T follicular helper cell (primary cell): ENCODE results near the gene APC2.
A peak's percentile ranks its signal among the peaks of the same experiment; 100 is the strongest.

Source experiments
- DNase-seq: peaks from one replicate; pipeline ENCODE4 v3.0.0-alpha.2; 2020; ENCODE audit warnings: low read depth

The APC2 gene

DNA sequence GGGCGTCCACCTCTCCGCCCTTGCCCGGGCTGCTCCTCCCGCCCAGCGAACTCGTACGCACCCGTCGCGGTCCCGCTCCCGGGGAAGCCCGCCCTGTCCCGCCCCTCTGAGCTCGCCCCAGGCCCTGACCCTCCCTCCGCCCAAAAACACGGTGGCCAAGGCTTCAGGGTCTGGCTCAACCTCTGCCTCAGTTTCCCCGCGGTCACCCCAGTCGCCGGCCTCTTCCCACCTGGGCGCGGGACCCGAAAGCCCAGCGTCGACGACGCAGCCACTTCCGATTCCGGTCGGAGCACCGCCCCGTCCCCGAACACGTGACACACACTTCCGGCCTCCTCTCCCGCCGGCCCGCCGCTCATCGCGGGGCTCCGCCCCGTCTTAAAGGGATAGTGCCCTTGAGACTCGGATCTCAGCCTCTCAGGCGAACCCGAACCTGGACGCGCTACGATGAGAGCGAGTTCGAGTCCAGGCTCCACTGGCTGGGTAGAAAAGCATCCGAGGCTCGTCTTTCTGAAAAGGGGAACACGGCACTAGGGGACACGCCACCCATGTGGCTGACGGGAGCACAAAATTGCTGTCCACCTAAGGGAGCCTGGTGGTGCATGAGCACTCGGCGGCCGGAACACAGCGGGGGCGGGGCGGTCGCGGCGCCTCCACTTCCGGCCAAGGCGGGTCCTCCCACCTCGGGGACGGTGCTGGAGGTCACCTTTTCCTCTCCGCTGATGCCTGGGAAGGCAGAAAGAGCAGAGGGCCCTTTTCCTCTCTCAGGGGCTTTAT lies 29.2 kb downstream of the APC2 start, which contains the start of gene C19orf25:
C19orf25 (minus strand) TSS at position 282 of the 774 bp plus-strand sequence. CDS start 312 bp downstream, outside the sequence.
- peak; percentile 83 for DNase-seq

DNA sequence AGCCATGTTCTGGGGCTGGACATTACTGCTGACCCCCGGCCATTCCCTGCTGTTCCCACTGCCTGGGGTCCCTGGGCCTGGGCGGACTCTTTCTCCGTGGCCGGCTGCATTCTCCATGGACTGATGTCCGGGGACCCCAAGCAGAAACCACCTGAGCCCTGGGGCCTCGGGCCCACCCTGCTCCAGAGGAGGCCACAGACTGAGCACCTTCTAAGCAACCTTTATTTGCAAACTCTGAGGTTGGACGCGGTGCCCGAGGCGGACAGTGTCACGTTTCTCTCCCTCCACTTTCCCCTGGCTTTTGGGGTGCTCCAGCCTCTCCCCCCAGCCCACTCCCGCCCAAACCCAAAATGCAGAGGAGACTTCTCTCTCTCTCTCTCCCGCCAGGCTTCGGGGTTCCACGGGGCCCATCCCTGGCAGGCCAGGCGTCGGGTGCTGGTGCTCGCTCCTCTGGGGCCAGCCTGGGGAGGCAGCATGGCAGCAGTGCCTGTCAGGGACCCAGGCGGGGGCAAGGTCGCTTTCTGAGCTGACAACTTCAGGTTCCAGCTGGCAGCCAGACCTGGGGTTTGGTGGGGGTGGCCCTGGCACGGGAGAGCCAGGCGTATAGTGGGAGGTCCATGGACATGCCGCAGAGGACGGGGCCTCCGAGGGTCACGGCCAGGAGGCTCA lies 31.4 kb downstream of the APC2 start:
- DNase-seq = no peak

DNA sequence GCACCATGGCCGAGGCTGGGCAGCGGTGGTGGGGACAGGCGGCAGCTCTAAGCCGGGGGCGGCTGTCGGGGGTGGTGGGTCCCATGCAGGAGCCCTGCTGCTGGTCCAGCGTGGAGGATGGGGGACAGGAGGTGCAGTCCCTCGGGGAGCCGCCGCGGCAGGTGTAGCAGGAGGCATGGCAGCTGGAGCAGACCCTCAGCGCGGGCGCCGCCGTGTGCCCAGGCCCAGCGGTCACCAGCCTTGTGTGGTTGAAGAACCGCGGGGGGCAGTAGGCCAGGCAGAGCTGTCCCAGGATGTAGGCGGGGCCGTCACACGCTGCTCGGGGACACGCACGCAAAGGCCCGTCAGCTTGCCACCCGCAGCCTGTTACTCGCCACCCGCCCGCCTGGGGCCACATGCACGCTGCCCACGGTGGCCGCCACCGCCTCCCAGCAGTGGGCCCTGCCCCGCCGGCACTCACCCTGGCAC lies 32.0 kb downstream of the APC2 start:
- DNase-seq = no peak

DNA sequence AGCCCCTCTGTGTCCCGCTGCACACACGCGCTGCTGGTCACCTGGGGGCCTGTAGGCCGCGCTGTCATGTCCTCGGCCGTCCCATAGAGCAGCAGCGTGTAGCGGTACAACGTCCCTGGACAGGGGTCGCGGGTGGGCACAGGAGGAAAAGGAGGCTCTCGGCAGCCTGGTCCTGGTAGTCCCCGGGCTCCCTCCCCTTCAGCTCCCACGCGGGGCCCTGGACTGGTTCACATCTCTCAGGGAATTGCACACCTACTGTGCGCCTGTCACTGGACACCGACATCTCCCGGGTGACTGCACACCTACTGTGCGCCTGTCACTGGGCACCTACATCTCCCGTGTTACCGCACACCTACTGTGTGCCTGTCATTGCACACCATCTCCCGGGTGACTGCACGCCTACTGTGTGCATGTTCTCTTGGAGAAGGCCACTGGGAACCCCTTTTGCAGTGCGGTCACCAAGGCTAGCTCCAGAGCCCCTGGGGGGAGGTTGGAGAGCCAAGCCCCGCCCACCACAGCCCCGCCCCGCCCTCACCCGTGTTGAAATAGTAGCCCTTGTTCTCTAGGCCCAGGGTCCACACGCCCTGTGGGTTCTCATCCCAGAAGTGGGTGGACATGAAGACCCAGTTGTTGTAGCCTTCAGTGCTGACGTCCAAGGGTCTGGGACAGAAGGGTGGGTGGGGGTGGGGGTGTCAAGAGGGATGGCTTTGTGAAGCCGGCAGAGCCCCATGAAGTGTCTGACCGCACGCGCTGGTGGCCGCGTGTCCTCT lies 32.6 kb downstream of the APC2 start:
- DNase-seq = no peak

DNA sequence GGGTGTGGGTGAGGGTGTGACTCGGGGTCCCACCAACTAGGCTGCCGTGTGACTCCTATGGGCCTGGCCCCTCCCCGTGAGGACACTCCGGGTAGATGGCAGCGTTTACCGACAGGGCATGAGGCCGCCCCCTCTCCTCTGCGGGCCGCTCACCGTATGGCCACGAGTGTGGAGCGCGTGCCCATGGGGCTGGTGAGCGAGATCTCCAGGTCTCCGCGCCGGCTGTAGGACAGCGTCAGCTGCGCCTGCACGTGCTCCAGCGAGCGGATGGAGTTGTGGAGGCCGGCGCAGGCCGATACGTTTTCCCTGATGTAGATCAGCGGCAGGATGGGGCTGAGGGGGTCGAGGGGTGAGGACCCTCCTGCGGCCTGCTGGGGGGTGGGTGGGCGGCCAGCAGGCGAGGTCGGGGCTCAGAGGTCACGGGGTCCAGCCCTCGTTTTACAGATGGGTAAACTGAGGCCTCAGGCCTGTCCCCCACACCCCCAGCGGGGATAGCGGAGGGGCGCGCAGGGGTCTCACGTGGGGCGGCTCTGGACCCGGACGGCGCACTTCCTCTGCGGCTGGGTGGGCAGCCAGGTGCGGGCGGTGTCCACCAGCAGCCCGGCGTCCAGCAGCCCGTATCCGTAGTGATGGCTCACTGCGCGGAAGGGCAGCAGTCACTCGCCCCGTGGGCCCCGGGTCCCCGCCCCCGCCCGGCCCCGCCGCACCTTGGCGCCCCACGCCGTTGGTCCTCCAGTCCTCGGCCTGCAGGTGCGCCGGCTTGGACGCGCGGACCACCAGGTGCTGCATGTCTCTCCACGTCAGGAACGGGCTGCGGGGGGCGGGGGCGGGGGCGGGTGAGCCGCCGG lies 33.4 kb downstream of the APC2 start:
- DNase-seq = no peak

DNA sequence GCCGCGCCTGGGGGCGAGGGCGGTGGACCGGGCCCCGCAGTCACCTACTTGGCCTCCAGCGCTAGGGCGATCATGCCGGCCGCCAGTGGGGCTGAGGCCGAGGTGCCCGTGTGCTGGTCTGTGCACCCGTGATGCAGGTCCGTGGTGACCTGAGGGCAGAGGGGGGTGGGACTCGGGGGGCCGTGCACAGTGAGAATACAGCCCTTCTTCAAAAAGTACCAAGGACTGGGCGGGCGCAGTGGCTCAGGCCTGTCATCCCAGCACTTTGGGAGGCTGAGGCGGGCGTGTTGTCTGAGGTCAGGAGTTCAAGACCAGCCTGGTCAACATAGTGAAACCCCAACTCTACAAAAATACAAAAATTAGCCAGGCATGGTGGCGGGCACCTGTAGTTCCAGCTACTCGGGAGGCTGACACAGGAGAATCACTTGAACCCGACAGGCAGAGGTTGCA lies 34.1 kb downstream of the APC2 start:
- no peak for DNase-seq

DNA sequence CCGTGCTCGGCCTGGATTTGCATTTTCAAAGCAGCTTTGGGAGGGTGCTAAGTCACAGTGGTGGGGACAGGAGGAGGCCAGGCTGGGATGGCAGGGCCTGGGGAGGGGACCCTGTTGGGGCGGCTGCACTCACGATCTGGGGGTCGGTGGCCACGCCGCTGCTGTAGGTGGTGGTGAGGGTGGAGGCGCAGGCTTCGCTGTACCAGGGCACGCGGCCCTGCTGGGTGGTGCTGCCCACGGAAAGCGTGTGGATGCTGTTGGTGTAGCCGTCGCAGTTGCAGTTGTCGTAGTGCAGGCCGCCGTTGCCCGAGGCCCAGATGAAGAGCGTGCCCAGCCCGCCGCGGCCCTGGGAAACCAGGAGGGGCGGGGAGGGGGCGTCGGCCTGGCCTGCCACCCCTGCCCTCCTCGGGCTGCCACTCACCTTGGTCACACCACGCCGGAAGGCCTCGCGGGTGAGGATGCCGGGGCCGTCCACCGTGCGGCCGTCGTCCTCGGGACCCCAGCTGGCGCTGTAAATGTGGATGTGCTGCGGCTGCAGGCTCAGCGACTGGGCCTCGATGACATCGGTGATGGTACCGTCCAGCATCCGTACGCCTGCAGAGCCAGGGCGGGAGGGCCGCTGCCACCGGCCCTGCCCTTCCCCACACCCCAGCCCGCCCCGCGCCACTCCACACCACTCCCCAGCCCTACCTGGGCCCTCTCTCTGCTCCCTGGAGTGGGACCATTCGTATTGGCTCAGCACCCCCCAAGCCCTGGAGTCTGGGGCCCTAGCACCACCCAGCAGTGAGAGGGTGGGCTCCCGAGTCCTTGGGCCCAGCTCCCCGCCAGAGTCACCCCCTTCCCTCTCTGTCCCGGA lies 37.0 kb downstream of the APC2 start:
- no peak for DNase-seq

DNA sequence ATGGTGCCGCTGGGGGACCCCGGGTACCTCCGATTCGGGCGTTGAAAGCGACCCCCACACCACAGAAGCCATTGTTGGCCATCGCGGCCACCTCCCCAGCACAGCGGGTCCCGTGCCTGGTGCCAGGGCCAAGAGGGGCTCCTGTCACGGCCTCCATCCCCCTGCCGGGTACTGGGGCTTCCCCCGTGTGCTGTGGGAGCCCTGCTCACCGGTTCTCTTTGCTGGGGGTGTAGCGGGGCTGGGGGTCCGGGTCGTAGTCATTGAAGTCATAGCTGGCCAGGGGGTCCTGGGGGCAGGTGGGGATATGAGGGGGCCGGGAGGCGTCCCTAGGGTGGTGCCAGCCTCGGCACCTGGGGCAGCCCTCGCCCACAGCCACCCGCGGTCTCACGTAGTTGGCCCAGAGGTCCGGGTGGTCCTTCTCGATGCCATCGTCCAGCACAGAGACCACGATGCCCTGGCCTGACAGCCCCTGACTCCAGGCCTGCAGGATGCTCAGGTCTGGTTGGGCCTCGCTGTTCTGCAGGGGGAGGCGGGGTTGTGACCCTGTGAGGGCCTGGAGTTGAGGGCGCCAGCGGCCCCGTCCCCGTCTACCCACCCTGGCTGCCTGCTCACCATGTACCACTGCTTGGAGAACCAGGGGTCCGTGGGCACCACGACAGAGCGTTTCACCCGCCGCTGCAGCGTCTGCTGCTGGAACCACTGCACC lies 37.8 kb downstream of the APC2 start:
- no peak for DNase-seq

DNA sequence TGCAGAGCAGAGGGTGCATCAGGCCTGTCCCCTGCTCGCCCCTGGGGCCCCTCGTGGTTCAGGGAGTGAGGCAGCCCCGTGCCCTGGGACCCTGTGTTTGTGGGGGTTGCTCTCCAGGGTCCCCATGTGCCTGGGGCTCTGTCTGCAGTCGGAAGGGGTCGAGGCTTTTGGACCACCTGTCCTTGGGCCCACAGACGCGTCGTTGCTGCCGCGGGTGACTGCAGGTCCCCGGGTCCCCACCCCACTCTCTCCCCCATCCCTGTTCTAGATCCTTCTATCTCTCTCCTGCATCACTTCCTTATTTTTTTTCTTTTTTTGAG lies 38.3 kb downstream of the APC2 start:
- DNase-seq = no peak

DNA sequence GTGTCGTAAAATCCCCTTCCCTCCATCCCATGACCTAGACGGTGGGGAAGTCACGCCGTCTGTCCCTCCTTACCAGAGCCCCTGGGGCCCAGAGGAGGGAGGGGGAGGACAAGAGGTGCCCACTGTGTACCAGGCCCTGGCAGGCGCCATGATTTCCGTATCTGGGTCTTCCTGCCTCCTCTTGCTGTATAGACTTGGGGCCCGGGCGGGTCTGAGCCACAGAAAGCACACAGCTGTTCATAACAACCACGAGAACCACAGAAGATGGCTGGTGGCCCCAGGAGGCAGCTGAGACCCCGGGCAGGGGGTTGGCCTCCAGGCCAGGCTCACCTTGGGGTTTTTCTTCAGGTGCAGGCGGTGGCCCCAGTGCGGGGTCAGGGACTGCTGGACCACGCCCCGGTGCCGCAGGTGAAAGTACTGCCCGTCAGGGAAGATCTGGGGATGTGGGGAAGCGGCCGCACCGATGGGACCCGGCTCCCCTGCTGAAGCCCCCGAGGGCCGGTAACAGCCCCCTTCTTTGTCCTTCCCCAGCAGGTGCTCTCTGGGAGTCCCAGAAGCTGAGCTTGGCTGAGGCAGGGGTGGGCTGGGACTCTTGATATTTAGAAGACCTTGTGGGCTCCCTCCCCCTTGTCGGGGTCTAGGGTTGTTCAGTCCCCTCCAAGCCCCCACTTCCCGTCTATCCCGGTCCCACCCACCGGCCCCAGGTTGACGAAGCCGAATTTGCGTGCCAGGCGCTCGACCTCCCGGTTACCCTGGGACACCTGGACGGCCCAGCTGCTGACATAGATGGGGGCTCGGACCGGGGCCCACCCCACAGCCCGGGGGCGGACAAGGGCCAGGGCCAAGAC lies 39.8 kb downstream of the APC2 start:
- DNase-seq = no peak

DNA sequence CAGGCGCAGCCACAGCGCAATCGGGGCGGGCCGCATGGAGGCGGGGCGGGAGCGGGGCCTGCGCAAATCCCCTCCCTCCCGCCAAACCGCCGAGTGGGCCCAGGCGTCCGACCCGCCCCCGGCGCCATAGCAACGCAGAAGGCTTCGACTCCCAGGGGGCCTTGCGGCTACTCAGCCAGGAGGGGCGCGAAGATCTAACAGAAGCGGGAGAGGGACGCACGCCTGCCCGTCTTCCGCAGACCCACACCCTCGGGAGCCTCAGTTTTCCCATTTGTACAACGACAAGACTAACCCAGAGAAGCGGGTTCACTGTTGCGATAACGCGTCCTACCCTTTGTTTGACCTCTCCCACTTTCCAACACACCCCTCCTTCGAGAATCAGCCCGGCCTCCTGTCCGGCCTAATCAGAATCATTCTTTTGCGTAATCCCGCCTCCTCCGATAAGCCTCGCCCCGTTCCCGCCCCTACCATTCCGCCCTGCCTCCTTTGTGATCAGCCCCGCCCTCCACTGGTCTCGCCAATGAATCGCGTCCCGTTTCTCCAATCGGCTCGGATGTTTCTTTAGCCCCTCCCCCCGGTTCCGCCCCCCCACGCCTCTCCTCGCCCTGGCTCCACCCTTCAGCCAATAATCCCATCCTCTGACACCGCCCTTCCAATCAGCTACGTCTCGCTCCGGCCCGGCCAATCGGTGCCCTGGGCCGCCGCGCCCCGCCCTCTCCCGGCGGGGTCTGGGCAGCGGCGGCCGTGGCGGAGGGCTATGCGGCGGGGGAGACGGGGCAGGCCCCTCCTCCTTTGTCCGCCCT lies 40.6 kb downstream of the APC2 start, which contains the start of gene PCSK4:
PCSK4 (minus strand) TSS at position 40 of the 803 bp plus-strand sequence; CDS start at position 36, 4 bp downstream.
- DNase-seq = peak; percentile 98

DNA sequence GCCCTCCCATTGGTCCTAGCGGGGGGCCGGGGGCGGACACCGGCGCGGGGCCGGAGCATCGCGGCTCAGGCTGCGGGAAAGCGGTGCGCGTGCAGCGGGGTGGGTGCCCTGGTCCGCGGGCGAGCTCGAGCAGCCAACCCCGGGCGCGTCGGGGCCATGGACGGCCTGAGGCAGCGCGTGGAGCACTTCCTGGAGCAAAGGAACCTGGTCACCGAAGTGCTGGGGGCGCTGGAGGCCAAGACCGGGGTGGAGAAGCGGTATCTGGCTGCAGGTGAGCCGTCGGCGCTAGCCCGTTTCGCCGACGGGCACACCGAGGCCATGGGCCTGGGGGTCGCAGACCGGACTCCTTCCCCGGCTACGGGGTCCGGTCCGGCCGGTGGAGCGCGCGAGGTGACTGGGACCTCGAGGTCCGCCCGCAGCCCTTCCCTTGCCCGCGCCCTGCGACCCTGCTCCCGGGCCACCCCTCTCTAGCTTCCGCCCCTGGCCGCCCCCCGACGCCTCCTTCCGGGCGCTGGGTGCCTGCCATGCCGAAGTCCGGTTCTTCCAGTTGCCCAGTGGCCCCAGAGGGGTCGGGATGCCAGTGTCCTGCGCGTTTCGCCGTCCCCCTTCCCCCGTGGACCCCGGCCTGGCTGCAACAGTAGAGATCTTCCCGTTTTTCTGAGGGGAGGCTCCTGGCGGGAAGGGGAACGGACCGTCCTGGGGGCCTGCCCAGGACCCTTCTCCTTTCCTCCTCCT lies 41.4 kb downstream of the APC2 start, which contains the start of gene REEP6:
REEP6 (plus strand) TSS at position 68 of the 735 bp plus-strand sequence; CDS start at position 157, 89 bp downstream.
- DNase-seq = no peak

DNA sequence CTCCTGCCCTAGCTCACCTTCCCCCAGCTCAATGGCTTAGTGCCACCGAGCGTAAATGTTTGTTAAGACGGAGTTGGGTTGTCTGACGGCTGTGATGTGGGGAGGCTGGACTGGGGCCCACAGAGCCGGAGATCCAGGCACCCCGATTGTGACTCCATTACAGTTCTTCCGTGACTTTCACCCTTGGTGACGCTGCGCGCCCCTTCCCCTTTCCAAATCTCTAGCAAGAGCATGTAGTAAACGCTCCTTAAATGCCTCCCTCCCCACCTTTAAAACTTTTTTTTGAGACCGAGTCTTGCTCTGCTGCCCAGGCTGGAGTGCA lies 41.9 kb downstream of the APC2 start:
- no peak for DNase-seq

DNA sequence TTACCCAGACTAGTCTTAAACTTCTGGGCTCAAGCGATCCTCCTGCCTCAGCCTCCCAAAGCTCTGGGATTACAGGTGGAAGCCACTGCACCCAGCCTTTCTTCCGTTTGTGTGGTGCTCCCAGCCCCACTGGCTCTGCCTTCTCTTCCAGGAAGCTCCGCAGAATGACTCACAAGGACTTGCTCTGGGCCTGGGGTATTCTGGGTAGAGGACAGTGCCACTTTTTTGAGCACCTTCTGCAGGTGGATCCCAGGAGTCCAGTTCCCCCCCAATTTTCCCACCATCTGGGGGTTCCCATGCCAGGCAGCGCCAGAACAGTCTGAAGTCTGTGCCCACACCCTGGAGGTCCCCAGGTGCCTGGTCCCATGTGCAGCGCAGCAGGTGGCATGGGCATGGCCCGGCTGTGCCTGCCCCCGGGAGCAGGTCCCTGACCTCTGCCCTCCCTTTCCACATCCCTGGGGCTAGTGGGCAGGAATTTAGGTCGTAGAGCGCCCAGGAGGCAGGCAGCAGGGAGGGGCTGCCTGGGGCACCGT lies 42.6 kb downstream of the APC2 start:
- no peak for DNase-seq

DNA sequence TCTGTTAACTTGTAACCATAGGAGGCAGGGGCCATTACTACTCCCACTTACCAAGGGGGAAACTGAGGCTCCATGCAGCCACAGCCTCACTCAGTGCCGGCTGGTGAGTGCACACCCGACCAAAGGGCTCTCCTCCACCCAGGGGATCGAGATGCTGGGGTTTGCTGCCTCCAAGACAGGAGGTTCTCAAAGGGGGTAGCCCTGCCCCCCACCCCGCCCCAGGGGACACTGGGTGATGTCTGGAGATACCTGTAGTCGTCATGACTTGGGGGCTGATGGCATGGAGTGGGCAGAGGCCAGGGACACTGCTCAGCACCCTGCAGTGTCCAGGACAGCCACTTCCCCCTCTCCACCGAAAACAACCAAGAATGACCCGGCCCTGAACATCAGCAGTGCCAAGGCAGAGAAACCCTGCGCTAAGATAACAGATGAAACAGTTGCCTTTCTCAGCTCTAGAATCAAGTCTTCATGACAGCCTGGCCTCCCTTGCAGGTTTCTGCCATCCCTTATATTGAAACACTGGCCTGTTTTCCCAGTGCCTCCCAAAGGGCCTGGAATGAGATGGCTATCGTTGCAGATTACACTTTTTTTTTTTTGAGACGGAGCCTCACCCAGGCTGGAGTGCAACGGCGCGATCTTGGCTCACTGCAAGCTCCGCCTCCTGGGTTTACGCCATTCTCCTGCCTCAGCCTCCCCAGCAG lies 44.3 kb downstream of the APC2 start:
- DNase-seq = no peak

DNA sequence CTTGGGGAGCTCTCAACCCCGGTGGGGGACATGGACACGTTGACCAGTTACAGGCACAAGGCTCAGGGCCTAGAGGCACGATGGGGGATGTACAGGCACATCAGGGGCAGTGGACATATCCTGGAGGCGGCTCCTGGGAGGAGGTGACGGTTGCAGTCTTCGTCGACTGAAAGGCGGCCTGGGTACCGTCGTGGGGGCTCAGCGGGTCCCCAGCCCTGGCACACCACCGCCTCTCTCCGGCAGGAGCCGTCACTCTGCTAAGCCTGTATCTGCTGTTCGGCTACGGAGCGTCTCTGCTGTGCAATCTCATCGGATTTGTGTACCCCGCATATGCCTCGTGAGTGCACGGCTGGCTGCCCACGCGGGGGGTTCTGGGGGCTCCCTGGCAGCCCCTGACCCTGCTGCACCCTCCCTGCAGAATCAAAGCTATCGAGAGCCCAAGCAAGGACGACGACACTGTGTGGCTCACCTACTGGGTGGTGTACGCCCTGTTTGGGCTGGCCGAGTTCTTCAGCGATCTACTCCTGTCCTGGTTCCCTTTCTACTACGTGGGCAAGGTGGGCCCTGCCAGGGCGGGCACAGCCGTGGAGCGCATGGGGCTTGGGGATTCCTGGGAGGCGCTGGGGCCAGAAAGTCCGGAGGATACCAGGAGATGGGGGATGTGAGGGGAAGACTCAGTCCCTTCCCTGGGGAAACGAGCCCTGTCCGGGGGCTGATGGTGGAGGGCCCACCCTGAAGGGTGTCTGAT lies 45.3 kb downstream of the APC2 start:
- no peak for DNase-seq
